HepG2 (cell line): ENCODE results near the gene CEBPB. TPM values are rescaled to one million over a fixed set of nuclear protein-coding genes. Genes with fewer than 3 reads are reported as not detected.
A peak's percentile ranks its signal among the peaks of the same experiment; 100 is the strongest.

Experiments used
- ATF7 ChIP-seq, 2 experiments: fragments of 450-650 bp in 1 of 2; sonication (generic) in 1 of 2; formaldehyde crosslinking in 1 of 2; IDR thresholded peaks; 2 replicates each; pipeline versions ENCODE4 v1.4.0 to v1.6.1; 2016 to 2020; ENCODE audit warnings: antibody characterized with exemption in 1 of 2, mild to moderate bottlenecking in 1 of 2, missing genetic modification reagents in 1 of 2
- ATM ChIP-seq: fragments of 450-650 bp; IDR thresholded peaks from 2 replicates; pipeline ENCODE4 v1.7.1; 2017; ENCODE audit warnings: mild to moderate bottlenecking, borderline replicate concordance
- BRCA1 ChIP-seq: sonication (generic); formaldehyde crosslinking; IDR thresholded peaks from 2 replicates; pipeline ENCODE4 v1.4.0; 2020; ENCODE audit warnings: missing genetic modification reagents
- E2F2 ChIP-seq: sonication (generic); formaldehyde crosslinking; IDR thresholded peaks from 2 replicates; pipeline ENCODE4 v1.4.0; 2020; ENCODE audit warnings: missing genetic modification reagents, borderline replicate concordance
- ERF ChIP-seq: IDR thresholded peaks from 2 replicates; pipeline ENCODE4 v1.6.1; 2018; ENCODE audit warnings: missing biosample characterization, missing genetic modification reagents
- FOXJ3 ChIP-seq: sonication (generic); formaldehyde crosslinking; IDR thresholded peaks from 2 replicates; pipeline ENCODE4 v1.4.0; 2020; ENCODE audit warnings: missing genetic modification reagents, mild to moderate bottlenecking, borderline replicate concordance
- KAT7 ChIP-seq: IDR thresholded peaks from 2 replicates; pipeline ENCODE4 v1.6.1; 2018; ENCODE audit warnings: borderline replicate concordance, missing compliant biosample characterization
- KLF11 ChIP-seq: IDR thresholded peaks from 2 replicates; pipeline ENCODE4 v1.6.1; 2016; ENCODE audit warnings: missing compliant biosample characterization
- LCORL ChIP-seq, 2 experiments: fragments of 450-650 bp in 1 of 2; sonication (generic) in 1 of 2; formaldehyde crosslinking in 1 of 2; IDR thresholded peaks; 2 replicates each; pipeline versions ENCODE4 v1.5.0 to v1.6.1; 2017 to 2020; ENCODE audit warnings: antibody characterized with exemption in 1 of 2, missing genetic modification reagents in 1 of 2
- NFE2L2 ChIP-seq: fragments of 150-350 bp; IDR thresholded peaks from 2 replicates; pipeline ENCODE4 v1.6.1; 2014; ENCODE audit warnings: low read length
- RBAK ChIP-seq: sonication (generic); formaldehyde crosslinking; IDR thresholded peaks from 2 replicates; pipeline ENCODE4 v1.5.1; 2020; ENCODE audit warnings: mild to moderate bottlenecking, missing genetic modification reagents
- REL ChIP-seq: sonication (generic); formaldehyde crosslinking; conservative IDR thresholded peaks from 2 replicates; pipeline ENCODE4 v1.8.0; 2022; ENCODE audit warnings: mild to moderate bottlenecking, missing genetic modification reagents, moderate library complexity
- TBX2 ChIP-seq: sonication (generic); formaldehyde crosslinking; IDR thresholded peaks from 2 replicates; pipeline ENCODE4 v1.5.0; 2020; ENCODE audit warnings: missing genetic modification reagents, mild to moderate bottlenecking, borderline replicate concordance
- ZBTB42 ChIP-seq: sonication (generic); formaldehyde crosslinking; IDR thresholded peaks from 2 replicates; pipeline ENCODE4 v1.5.0; 2020; ENCODE audit warnings: mild to moderate bottlenecking, missing genetic modification reagents
- ZFP62 ChIP-seq: sonication (generic); formaldehyde crosslinking; IDR thresholded peaks from 2 replicates; pipeline ENCODE4 v1.4.0; 2020; ENCODE audit warnings: missing genetic modification reagents
- ZMYM3 ChIP-seq: sonication (generic); formaldehyde crosslinking; IDR thresholded peaks from 2 replicates; pipeline ENCODE4 v1.5.1; 2020; ENCODE audit warnings: mild to moderate bottlenecking, missing genetic modification reagents
- ZNF224 ChIP-seq: sonication (generic); formaldehyde crosslinking; IDR thresholded peaks from 2 replicates; pipeline ENCODE4 v1.5.0; 2020; ENCODE audit warnings: mild to moderate bottlenecking, missing genetic modification reagents
- ZNF264 ChIP-seq: sonication (generic); formaldehyde crosslinking; IDR thresholded peaks from 2 replicates; pipeline ENCODE4 v1.4.0; 2020; ENCODE audit warnings: missing genetic modification reagents
- ZNF296 ChIP-seq: sonication (generic); formaldehyde crosslinking; conservative IDR thresholded peaks from 2 replicates; pipeline ENCODE4 v1.5.0; 2020; ENCODE audit warnings: mild to moderate bottlenecking, missing genetic modification reagents
- ZNF691 ChIP-seq: sonication (generic); formaldehyde crosslinking; IDR thresholded peaks from 2 replicates; pipeline ENCODE4 v1.4.0; 2020; ENCODE audit warnings: missing genetic modification reagents, low read depth, mild to moderate bottlenecking, borderline replicate concordance
- ZNF777 ChIP-seq: sonication (generic); formaldehyde crosslinking; IDR thresholded peaks from 2 replicates; pipeline ENCODE4 v1.4.0; 2020; ENCODE audit warnings: missing genetic modification reagents
- polyA plus RNA-seq, 8 experiments: library from polyadenylated mRNA; depleted of rRNA in 3 of 8; stranded (reverse) in 7 of 8; unstranded in 1 of 8; fragments of >200 nt; fragmentation: Illumina TruSeq in 4 of 8; extraction: Trizol in 4 of 8; gene quantifications; 2 replicates each; pipeline versions ENCODE4 v1.2.1 to v1.2.3, GENCODE V29; 2011 to 2016; ENCODE audit warnings: low read depth in 4 of 8, missing spikeins in 1 of 8, mixed read lengths in 1 of 8; ENCODE audit not compliant: insufficient read depth in 1 of 8
- total RNA-seq, 5 experiments: library from RNA; depleted of rRNA; stranded (reverse); fragments of >200 nt; fragmentation: Illumina TruSeq; extraction: Trizol; gene quantifications; 2 replicates each; pipeline ENCODE4 v1.2.3, GENCODE V29; 2016; ENCODE audit warnings: low read depth in 1 of 5
- TF ChIP-seq, protein P1 (sequence below): sonication (generic); formaldehyde crosslinking; IDR thresholded peaks from 2 replicates; pipeline ENCODE4 v1.4.0; 2020; ENCODE audit warnings: missing genetic modification reagents
- TF ChIP-seq, protein P2 (sequence below): sonication (generic); formaldehyde crosslinking; IDR thresholded peaks from 2 replicates; pipeline ENCODE4 v1.4.0; 2020; ENCODE audit warnings: mild to moderate bottlenecking, missing genetic modification reagents, borderline replicate concordance
- TF ChIP-seq, protein P3 (sequence below): sonication (generic); formaldehyde crosslinking; IDR thresholded peaks from 2 replicates; pipeline ENCODE4 v1.5.1; 2020; ENCODE audit warnings: missing genetic modification reagents, mild to moderate bottlenecking, borderline replicate concordance

CEBPB gene
- total and polyA plus RNA-seq, 2 of the 13 experiments (the other 11 are each of a cell fraction or from before 2014, with no cell fraction given): 18.5 to 28.2 TPM

GRCh38 chr20:50216543-50217206 lies 26.0 kb downstream of the CEBPB start (continued):
- TF ChIP-seq TBX2: peak; percentile 60; the same call in 1 of the 2 replicates
- 0 out of 2 replicates have a peak, but pooled peaks have one; percentile 34 for TF ChIP-seq RBAK (CRISPR knock-in tag)
- no peak for TF ChIP-seq KAT7 (CRISPR knock-in tag)
- no peak for TF ChIP-seq NFE2L2
- no peak for TF ChIP-seq LCORL (IDR thresholded peaks at IDR 0.05)
- TF ChIP-seq LCORL (CRISPR knock-in tag; IDR thresholded peaks at IDR 0.05): peak; percentile 64; the same call in 1 of the 2 replicates
- no peak for TF ChIP-seq ZFP62 (CRISPR knock-in tag)
- peak; percentile 89 for TF ChIP-seq ZMYM3 (CRISPR knock-in tag)
- TF ChIP-seq E2F2: no peak
- TF ChIP-seq, protein P1, sequence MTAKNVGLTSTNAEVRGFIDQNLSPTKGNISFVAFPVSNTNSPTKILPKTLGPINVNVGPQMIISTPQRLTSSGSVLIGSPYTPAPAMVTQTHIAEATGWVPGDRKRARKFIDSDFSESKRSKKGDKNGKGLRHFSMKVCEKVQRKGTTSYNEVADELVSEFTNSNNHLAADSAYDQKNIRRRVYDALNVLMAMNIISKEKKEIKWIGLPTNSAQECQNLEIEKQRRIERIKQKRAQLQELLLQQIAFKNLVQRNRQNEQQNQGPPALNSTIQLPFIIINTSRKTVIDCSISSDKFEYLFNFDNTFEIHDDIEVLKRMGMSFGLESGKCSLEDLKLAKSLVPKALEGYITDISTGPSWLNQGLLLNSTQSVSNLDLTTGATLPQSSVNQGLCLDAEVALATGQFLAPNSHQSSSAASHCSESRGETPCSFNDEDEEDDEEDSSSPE: no peak
- TF ChIP-seq ERF (CRISPR knock-in tag): 0 out of 2 replicates have a peak, but pooled peaks have one; percentile 50
- TF ChIP-seq ATM: no peak
- no peak for TF ChIP-seq ZNF691 (CRISPR knock-in tag)
- TF ChIP-seq ZNF224 (CRISPR knock-in tag): no peak
- TF ChIP-seq, protein P2, sequence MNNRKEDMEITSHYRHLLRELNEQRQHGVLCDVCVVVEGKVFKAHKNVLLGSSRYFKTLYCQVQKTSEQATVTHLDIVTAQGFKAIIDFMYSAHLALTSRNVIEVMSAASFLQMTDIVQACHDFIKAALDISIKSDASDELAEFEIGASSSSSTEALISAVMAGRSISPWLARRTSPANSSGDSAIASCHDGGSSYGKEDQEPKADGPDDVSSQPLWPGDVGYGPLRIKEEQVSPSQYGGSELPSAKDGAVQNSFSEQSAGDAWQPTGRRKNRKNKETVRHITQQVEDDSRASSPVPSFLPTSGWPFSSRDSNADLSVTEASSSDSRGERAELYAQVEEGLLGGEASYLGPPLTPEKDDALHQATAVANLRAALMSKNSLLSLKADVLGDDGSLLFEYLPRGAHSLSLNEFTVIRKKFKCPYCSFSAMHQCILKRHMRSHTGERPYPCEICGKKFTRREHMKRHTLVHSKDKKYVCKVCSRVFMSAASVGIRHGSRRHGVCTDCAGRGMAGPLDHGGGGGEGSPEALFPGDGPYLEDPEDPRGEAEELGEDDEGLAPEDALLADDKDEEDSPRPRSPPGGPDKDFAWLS (CRISPR knock-in tag): no peak
- TF ChIP-seq, protein P3, sequence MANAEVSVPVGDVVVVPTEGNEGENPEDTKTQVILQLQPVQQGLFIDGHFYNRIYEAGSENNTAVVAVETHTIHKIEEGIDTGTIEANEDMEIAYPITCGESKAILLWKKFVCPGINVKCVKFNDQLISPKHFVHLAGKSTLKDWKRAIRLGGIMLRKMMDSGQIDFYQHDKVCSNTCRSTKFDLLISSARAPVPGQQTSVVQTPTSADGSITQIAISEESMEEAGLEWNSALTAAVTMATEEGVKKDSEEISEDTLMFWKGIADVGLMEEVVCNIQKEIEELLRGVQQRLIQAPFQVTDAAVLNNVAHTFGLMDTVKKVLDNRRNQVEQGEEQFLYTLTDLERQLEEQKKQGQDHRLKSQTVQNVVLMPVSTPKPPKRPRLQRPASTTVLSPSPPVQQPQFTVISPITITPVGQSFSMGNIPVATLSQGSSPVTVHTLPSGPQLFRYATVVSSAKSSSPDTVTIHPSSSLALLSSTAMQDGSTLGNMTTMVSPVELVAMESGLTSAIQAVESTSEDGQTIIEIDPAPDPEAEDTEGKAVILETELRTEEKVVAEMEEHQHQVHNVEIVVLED (CRISPR knock-in tag): no peak
- no peak for TF ChIP-seq ZBTB42 (CRISPR knock-in tag)
- no peak for TF ChIP-seq REL (CRISPR knock-in tag)
- TF ChIP-seq ZNF777: no peak
- no peak for TF ChIP-seq ZNF296 (CRISPR knock-in tag)
- no peak for TF ChIP-seq BRCA1
- no peak for TF ChIP-seq FOXJ3 (CRISPR knock-in tag)
- TF ChIP-seq ZNF264 (CRISPR knock-in tag): no peak
- TF ChIP-seq KLF11: no peak
- TF ChIP-seq ATF7 (IDR thresholded peaks at IDR 0.05): no peak
- TF ChIP-seq ATF7 (CRISPR knock-in tag; IDR thresholded peaks at IDR 0.05): no peak
